LNCaP clone FGC (cell line): ENCODE data around the gene CDV3.
"Not testable (repeated sequence)": the region's sequence is repeated elsewhere in the genome, so short reads cannot be mapped to it uniquely, and the experiment has no call there.

Experiments used
- DNase-seq: peaks from one replicate; pipeline ENCODE4 v3.0.0-alpha.2; 2011; ENCODE audit warnings: low read depth
- H3K4me3 ChIP-seq: 2 replicates; pipeline ENCODE4 v1.5.1; 2011; ENCODE audit warnings: mild to moderate bottlenecking, low read depth, low read length, control low read depth
- CTCF ChIP-seq: IDR thresholded peaks from 2 replicates; pipeline ENCODE4 v1.5.1; 2012; ENCODE audit warnings: mild to moderate bottlenecking; ENCODE audit not compliant: control insufficient read depth, insufficient read depth; ENCODE audit errors: extremely low read depth

CDV3 gene

DNA sequence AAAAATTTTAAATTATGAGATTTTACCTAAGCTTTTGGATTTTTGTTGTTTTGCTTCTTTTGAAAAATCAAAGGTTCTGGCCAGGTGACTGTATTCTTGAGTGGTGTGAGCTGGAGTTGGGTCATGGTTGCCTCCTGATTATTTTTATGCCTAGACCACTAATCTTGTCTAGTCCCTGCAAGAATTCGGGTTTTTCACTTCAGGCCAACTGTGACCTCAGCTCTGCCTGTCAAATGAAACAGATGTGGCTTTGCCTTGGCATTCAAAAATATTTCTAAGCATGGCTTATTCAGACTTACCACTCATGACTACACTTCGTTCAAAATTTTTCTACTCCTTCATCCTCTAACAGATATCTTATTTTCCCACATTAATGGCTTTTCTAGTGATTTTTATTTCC is 25.4 kb upstream of the CDV3 start:
- H3K4me3 ChIP-seq, result no peak overlapping the region
- DNase-seq, result no peak
- TF ChIP-seq CTCF, result no peak

GRCh38 chr3:133549565-133549964 is 23.9 kb upstream of the CDV3 start:
- DNase-seq, result no peak
- no peak for TF ChIP-seq CTCF
- H3K4me3 ChIP-seq, result no peak overlapping the region

- not testable (repeated sequence) for H3K4me3 ChIP-seq, DNase-seq
Observed at GRCh38 chr3:133551589-133551988, 21.9 kb upstream of the CDV3 start.

DNA sequence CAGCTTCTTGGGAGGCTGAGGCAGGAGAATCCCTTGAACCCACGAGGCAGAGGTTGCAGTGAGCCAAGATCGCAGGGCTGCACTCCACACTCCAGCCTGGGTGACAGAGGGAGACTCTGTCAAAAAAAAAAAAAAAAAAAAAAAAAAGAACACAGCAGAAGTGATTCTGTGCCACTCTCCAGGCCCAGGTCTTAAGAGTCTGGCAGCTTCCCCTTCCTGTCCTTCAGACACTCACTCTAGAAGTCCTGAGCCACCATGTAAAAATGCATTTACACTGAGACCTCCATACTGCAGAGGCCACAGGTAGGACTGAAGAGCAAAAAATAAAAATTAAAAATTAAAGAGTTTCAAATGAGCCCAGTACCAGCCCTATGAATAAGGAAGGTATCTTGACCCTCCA is 11.8 kb upstream of the CDV3 start:
- no peak for DNase-seq
- H3K4me3 ChIP-seq, result no peak overlapping the region
- TF ChIP-seq CTCF, result no peak

- DNase-seq, result no peak
- H3K4me3 ChIP-seq, result no peak overlapping the region
- no peak for TF ChIP-seq CTCF
Observed at GRCh38 chr3:133562376-133562775, 11.1 kb upstream of the CDV3 start.

- no peak overlapping the region for H3K4me3 ChIP-seq
- no peak for TF ChIP-seq CTCF
- no peak for DNase-seq
Observed at GRCh38 chr3:133563186-133563591, 10.3 kb upstream of the CDV3 start.

DNA sequence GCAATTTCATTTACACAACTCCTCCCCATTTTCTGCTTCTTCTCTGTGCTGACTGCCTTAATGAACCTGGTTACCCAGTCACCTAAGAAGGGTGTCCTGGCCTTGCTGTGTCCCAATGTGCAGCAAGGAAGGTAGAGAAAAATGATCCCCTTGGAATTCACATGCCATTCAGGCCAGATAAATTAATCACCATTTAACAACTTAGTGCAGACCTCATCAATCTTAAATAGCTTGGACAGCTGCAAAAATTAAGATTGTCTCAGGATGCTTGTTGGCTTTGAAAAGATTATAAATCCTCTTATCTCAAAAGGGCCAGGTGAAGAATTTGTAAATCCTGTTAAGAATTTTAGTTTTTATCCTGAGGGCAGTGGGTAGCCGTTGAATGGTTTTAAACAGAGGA is 9.7 kb upstream of the CDV3 start:
- no peak for TF ChIP-seq CTCF
- no peak for DNase-seq
- no peak overlapping the region for H3K4me3 ChIP-seq
